GM03348 (cell line): ENCODE data around the gene LDHD.
A peak's percentile ranks its signal among the peaks of the same experiment; 100 is the strongest.
"Not testable (repeated sequence)": the region's sequence is repeated elsewhere in the genome, so short reads cannot be mapped to it uniquely, and the experiment has no call there.

Experiments used
- DNase-seq: peaks from one replicate; pipeline ENCODE4 v3.0.0; 2012; ENCODE audit warnings: low spot score

Gene LDHD

DNA sequence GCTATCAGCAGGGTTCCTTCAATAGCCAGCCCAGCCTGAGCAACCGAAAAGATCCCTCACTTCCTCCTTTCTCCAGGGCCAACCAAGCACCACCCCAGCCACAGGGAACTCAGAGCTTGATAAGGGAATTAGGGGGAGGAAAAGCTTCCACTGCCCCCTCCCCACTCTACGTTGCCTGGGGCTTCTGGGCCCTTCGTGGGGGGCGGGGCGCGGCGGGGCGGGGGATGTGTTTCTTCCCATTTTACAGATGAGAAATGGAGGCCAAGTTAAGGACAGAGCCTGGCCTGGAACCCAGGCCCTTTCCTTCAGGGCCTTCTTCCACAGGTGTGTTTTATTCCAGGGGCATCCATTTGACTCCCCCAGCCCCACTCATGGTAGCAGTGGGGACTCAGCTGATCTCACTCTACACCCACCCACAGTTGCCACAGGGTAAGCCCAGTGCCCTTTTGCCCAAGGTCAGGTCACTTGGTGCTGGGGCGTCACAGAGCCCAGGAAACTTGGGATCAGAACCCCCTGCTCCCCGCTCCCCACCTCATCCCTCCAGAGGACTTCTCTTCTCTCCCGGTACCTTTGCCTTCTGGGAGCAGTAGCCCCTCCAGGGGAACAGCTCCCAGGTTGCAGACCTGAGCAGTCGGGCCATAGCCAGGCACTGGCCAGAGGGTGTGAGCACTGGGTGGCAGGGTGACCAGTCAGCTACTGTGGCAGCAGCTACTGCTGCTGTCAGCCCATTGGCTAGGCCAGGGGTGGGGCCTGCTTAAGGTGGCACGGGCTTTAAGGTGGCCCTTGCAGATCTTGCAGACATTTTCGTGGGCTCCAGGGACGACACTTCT is at the start of gene LDHD:
LDHD (minus strand) TSS at position 700 of the 830 bp plus-strand sequence; CDS start at position 640, 60 bp downstream.
- peak; percentile 93 for DNase-seq

DNA sequence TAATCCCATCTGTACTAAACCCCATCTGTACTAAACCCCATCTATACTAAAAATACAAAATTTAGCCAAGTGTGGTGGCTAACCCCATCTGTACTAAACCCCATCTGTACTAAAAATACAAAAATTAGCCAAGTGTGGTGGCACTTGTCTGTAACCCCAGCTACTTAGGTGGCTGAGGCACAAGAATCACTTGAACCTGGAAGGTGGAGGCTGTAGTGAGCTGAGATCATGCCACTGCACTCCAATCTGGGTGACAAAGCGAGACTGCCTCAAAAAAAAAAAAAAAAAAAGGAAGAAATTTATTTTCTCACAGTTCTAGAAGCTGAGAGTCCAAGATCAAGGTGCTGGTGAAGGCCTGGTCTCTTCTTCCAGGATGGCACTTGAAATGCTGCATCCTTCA is 43.8 kb upstream of the LDHD start:
- DNase-seq: no peak

DNA sequence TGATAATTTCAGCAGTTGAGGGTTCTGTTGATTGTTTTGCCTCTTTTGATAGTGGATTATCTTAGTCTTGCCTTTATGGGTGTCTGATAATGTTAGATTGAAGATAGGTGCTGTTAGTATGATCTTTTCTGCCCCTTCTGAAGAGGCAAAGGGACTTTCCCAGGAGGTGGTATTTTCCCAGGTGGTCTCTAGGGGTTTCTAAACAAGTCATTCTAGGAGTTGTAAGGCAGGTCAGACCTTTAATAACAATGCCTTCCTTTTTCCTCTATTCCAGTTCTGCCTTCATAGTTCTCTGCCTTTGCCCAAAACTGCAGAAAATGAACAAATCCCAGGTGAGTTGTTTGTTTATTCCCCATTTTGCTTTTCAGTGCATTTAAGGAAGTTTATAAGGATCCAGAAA is 36.1 kb upstream of the LDHD start:
- no peak for DNase-seq

DNA sequence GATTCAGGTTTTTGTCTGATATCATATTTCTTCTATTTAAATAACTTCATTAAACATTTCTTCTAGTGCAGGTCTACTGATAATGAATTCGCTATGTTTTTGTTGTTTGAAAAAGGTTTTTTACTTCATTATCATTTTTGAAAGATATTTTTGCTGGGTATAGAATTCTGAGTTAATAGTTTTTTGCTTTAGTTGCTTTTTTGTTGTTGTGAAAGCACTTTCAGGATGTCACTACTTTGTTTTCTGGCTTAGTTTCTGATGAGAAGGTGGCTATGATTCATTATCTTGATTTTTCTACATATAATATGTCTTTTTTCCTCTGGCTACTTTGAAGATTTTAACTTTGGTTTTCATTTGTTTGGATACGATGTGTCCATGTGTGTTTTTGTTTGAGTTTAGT is 35.2 kb upstream of the LDHD start:
- no peak for DNase-seq

DNA sequence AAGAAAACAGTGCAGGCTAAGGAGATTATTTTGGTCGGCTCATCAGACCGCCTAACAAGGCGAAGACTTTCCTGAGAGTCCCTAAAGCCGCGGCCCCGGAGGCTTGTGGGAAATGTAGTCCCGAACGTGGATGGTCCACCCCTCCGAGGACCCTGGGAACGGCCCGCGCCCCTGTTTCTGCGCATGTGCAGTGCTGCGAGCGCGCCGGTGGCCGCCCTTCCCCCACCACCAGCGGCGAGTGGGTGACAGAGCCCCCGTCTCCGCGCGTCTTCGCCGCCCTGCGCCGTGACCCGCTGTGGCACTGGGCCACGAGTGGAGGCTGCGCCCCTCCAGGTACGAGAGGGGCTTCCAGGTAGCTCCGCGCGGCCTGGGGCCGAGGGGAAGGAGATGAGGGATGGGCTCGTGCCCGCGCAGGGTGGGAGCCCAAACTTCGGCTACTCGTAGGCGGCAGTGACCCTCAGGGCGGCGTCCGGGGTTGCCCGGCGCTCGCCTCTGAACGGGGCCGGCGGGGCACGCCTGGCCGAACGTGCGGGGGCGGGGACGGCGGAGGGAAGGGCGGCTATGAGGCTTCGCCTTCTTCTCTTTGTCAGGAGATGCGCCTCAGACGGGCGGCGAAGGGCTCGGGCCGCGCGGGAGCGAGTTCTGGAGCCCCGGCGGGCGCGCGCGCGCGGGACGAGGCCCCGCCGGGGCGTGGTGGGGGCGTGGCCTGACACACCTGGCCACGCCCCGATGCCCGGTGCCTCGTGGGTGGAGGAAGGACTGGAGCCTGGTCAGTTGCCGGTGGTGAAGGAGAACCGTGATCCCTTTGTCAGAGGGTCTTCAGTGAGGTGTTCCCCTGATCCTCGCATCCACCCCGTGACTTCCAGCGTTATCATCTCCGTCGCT is 32.0 kb upstream of the LDHD start, which contains the start of gene ZFP1:
ZFP1 (plus strand) TSS at position 214 of the 885 bp plus-strand sequence. CDS start 4,428 bp downstream, outside the sequence.
- DNase-seq: peak; percentile 99

DNA sequence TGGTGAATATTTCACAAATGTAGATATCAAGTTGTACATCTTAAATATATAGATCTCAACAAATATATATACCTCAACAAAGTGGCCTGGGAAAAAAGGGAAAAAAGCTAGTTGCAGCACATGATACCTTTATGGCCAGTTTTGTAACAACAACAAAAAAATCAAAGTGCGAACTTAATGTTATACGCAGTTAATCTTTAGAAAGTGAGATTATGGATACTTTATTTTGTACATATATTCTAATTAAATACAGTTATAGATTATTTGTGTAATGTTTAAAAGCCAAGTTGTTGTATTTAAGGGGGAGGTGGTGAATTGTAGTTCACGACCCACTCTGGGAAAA is 31.4 kb upstream of the LDHD start:
- no peak for DNase-seq

DNA sequence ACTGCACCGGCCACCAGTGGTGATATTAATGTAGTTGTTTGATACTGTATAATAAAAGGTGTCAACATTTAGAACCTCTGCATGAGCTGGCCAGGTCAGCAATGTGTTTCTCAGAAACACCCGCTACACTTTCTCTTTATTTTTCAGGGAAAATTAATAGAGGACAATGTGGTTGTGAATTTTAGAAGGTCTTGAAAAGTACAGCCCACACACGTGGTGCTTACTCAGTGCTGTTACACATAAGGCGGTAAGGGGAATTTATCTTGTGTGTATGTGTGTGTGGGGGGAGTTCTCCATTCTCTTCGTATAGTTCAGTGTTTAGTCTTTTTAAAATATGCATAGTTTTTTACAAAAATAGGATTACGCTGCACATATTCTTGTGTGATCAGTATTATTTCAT is 27.4 kb upstream of the LDHD start:
- no peak for DNase-seq

DNA sequence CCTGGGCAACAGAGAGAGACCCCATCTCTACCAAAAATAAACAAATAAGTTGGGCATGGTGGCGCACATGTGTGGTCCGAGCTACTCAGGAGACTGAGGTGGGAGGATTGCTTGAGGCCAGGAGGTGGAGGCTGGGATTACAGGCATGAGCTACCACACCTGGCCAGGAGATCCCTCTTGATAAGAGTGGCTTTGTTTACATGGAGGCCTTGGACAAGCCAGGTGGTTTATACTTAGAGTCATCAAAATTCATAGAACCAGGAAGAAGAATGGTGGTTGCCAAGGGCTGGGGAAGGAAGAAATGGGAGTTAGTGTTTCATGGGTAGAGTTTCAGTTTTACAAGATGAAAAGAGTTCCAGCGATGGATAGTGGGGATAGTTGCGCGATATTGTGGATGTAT is 22.9 kb upstream of the LDHD start:
- DNase-seq: no peak

DNA sequence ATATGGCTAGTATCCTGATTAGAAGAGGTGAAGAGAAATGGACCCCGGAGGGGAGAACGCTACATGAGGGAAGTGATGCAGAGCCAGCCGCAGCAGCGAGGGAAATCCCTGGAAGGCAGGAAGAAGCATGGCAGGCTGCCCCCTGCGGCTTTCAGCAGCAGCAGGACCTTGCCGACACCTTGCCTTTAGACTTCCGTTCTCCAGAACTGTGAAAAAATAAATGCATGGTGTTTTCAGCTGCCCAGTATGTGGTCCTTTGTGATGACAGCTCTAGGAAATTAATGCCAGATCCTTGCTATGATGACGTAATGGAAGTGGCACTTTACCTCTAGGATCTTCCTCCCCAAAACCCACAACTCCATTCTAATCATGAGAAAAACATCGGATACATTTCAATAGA is 22.1 kb upstream of the LDHD start:
- DNase-seq: no peak

DNA sequence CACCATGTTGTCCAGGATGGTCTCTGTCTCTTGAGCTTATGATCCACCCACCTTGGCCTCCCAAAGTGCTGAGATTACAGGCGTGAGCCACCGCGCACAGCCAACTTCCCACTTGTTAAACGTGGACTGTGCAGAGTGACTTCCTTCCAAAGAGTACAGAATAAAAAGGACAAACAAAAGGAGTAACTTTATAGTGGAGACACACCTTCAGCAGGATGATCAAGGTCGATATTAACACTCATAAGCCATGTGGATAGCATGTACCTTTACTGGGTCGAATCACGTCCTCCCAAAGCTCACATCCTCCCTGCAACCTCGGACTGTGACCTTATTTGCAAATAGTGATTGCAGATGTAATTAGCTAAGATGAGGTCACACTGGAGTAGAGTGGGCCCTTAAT is 21.7 kb upstream of the LDHD start:
- no peak for DNase-seq

DNA sequence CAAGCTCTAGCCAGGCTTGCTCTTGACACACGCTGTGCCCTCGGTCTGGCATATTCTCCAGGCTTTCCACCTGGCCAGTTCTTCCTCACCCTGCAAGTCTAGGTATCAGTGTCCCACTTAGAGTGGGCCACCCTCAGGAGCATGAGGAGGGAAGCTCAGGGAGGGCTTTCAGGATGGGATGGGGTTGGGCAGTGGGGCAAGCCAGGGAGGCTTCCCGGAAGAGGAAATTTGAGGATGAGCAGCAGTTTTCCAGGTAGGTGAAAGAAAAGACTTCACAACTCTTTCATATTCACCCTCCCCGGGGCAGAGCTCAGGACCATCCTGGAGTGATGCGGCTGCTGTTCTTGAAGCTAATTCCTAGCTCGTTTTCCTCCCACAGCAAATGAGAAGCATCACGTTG is 14.5 kb upstream of the LDHD start:
- DNase-seq: no peak

DNA sequence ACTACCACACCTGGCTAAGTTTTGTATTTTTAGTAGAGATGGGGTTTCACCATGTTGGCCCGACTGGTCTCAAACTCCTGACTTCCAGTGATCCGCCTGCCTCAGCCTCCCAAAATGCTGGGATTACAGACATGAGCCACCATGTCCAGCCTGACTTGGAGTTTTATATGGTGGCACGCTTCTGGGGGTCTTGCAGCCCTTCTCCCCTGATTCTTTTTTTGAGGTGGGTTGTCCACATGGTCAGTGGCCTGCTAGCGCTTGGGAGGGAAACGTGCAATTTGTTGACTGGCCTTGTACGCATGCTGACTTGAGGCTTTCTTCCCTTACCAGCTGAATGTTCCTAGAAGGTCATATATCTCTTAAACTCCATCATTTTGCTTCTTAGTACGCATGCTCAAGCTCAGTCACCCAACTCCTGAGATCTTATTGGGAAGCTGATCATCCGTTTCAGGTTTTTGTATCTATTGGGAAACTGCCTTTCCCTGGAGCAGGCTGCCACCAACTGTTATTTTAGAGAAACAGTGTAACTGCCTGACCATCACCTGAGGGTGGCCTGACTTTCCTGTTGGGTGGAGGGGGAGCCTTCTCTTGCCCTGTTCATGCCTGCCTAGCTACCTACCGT is 13.7 kb upstream of the LDHD start:
- no peak for DNase-seq

DNA sequence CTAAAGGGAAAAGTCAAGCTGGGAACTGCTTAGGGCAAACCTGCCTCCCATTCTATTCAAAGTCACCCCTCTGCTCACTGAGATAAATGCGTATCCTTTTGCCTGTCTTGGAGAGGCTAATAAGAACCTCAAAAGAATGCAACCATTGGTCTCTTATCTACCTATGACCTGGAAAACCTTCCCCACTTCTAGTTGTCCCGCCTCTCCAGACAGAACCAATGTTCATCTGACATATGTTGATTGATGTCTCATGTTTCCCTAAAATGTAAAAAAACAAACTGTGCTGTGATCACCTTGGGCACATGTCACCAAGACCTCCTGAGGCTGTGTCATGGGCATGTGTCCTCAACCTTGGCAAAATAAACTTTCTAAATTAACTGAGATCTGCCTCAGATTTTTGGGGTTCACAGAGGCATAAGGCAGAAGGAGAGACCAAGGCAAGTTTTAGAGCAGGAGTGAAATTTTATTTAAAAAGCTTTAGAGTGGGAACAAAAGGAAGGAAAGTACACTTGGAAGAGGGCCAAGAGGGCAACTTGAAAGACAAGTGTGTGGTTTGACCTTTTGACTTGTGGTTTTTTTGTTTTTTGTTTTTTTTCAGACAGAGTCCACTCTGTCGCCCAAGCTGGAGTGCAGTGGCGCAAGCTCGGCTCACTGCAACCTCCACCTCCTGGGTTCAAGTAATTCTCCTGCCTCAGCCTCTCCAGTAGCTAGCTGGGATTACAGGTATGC is 13.0 kb upstream of the LDHD start:
- DNase-seq: not testable (repeated sequence)

DNA sequence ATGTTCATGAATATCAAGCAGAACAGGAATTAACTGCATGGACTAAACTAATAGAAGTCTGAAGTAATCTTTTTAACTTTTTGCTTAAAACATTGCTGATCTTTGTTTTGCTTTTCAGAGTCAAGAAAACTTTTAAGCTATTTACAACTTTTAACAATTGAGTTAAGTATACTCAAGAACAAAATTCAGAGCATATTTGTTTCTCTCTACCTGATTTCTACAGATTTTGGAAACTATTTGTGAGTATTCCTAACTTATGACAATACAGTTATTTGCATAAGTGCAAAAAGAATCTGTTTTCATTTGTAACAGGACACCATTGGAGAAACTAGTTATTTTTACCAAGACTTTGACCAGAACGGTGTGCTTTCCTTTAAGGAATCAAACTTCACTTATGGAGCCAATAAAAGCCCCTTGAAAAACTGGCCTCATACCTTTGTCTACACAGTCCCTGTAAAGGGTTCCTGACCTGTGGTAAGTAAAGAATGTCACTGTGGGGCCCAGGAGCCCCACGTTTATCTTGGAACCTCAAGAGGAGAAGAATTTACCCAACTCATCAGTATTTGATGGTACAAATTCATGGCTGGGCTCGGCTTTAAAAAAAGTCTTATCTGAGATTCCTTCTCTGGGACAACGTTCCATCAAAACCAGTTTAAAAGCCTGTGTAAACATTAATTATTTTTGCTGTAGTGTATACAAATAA is 11.3 kb upstream of the LDHD start:
- no peak for DNase-seq

DNA sequence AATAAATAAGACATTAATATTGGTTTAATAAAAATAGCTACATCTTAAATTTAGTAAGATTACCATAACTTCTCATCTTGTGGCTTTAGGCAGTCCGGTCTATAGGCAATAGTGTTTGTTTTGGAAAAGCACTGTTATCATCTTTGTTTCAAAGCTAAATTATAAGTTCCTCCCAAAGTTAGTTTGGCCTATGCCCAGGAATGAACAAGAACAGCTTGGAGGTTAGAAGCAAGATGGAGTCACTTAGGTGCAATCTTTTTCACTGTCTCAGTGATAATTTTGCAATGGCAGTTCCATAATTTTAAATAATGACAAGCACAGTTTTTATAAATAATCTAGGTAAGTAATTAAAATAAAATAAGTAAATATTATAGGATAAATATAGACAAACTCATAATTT is 6.0 kb upstream of the LDHD start:
- no peak for DNase-seq

DNA sequence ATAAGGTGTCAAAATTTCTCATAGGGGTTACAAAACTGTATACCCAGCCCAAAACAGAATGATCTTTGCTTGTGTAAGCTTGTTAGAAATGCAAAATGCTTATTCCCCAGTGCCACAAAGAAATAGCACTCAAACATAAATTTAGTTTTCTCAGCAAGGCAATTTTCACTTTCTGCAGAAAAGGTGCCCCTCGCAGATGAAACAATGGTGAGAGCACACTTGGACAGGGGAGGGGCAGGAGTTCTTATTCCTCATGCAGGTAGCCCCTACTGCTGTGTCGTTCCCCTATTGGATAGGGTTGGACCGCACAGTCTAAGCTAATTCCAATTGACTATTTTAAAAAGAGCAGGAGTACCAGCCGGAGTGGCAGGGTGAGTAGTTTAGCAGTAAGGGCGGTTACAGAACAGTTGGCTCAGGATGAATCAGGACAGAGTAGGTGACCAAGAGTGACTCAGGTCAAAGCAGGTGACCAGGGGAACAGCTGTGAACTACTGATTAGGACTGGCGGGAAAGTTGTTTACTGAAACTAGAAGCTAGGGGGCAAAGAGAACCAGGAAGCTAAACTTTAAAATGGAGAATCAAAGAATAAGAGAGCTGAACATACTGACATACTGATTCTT is 5.5 kb upstream of the LDHD start:
- DNase-seq: no peak

DNA sequence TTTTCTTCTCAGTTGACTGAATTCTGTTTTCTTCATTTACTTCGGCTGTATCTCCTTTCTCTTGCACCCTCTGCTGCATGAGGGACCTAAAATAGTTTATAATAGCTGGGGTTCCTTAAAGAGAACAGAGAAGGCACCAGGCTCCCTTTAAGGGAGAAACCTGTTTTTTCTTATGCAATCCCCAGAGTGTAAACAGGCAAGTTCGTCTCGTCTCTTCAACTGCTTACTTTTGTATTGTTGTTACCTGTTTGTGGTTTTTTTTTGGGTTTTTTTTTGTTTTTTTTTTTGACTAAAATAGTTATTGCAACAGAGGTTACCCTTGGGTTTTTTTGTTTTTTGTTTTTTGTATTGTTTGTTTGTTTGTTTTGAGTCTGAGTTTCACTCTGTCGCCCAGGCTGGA is 3.7 kb upstream of the LDHD start:
- DNase-seq: no peak

DNA sequence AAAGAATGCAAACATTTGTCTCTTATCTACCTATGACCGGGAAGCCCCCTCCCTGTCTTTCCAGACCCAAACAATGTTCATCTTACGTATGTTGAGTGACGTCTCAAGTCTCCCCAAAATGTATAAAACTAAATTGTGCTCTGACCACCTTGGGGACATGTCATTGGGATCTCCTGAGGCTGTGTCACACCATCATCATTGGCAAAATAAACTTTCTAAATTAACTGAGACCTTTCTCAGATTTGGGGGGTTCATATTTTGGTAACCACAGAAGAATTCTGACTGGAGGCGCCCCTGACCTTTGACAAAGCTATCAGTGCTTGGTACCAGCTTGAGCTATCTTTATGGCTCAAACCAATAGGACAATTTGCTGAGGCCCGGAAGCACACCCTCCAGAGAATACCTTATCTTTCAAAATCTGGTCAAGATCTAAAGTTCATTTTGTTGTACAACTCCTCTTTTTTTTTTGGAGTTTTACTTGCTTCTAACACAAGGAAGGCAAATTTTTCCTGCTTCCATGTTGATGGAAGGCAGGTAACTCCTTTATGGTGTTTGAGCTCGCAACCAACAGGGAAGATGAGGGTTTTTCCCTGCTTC is 2.5 kb upstream of the LDHD start:
- DNase-seq: no peak

DNA sequence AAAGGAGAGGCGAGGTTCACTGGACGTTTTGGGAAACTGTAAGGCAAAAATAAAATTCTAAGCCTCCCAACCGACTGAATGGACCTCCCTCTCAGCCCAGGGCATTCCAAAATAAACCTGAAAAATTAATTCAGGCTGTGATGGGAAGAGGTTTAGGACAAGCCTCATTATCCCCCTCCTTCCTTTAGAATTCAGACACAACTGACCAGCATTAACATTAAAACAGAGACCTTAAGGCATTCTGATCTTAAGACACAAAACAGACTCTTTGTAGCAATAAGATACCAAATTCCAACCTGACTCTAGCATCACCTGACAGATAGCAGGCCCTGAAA is 298 bp upstream of the LDHD start:
- no peak for DNase-seq

DNA sequence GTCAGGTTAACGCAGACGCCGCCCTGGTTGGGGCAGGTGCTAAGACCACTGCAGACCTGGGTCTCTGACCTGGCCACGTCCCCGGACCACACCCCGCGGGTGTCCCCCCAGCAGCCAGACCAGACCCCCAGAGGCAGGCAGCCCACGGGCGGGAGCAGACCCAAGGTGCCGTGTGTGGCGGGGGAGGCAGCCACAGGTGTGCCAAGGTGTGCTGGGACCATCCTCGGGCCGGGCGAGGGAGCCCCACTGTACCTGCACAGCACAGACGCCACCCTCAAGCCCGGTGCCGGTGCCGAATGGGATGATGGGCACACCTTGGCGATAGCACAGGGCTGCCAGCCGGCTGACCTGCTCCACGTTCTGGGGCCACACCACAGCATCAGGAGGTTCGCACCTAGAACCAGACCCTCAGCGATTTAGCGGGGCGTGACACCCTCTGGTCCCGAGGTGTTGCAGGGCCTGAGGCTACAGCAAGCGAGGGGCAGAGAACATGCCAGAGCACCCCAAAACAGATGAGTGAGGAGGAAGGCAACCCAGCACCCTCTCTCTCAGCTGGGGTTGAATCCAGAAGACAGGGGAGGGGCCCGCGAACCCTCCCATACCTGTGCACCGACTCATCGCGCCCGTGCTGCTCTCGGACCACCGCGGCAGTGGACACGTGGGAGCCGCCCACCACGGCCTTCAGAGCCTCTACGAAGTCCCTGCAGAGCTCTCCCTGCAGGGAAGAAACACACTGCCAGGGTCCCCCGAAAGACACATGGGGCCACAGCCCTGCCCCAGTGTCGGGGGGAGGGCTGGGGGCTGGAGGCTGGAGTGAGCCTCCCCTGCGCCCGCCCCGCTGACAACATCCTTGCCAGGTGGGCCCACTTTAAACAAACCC is 1.4 kb downstream of the LDHD start:
- DNase-seq: peak; percentile 3
